Pancreas (tissue), 10 donors: ENCODE measurements around the gene PDHA1. TPM values are rescaled to one million over a fixed set of nuclear protein-coding genes. Genes with fewer than 3 reads are reported as not detected.
A peak's percentile ranks its signal among the peaks of the same experiment; 100 is the strongest.

Experiments used
- ATAC-seq, 4 donors: fragments of 200-7000 bp; cut with Tn5 transposase; one replicate each; pipeline versions ENCODE4 v1.8.0 to v1.9.1; 2020; ENCODE audit warnings: mild to moderate bottlenecking in 4 of 4, moderate library complexity in 4 of 4
- DNase-seq, 6 donors: peaks; one replicate each; pipeline ENCODE4 v3.0.0-alpha.2; 2020
- FAIRE-seq: peaks from 2 replicates; lab custom pipeline; 2012; peaks lifted over from hg19 to GRCh38; lab: Jason Lieb, UNC
- H3K27ac ChIP-seq, 4 donors: fragments of 200-600 bp; sonication (generic); 1 replicate in 3 of 4; 2 replicates in 1 of 4; pipeline versions ENCODE4 v1.5.0 to v1.8.0; 2020
- H3K27me3 ChIP-seq, 4 donors: fragments of 200-600 bp; one replicate each; pipeline ENCODE4 v1.8.0; 2021
- H3K36me3 ChIP-seq, 3 donors: fragments of 200-600 bp; sonication (generic) in 1 of 3; one replicate each; pipeline versions ENCODE4 v1.5.0 to v1.8.0; 2020 to 2021
- H3K4me1 ChIP-seq, 3 donors: fragments of 200-600 bp; one replicate each; pipeline ENCODE4 v1.8.0; 2021
- H3K4me3 ChIP-seq, 4 donors: fragments of 200-600 bp; sonication (generic) in 2 of 4; one replicate each; pipeline versions ENCODE4 v1.5.0 to v1.8.0; 2020 to 2021
- H3K9me3 ChIP-seq, 4 donors: fragments of 200-600 bp; one replicate each; pipeline ENCODE4 v1.8.0; 2021
- WGBS, 2 donors: extraction: QIAGEN DNeasy Blood & Tissue Kit; methylation state at CpG; one replicate each; pipeline ENCODE4 v1.1.7; 2013; 5-methylcytosine and 5-hydroxymethylcytosine counted together
- intact Hi-C, 3 donors: fragments of 100-400 bp; cut with DNase I; formaldehyde crosslinking; loops; one replicate each; pipeline versions ENCODE4 v1.11.1 to v1.14.2; 2022
- polyA plus RNA-seq, 2 donors: library from polyadenylated mRNA; stranded (reverse); fragments of 200-250 nt; gene quantifications; one replicate each; pipeline ENCODE4 v1.2.3, GENCODE V29; 2013
- total RNA-seq, 6 donors: library from RNA; stranded (reverse); fragmentation: NEBNext Ultra II Directional in 4 of 6; extraction: Animal tissue kit (Norgen Biotek cat#: 25700) in 4 of 6; gene quantifications; one replicate each; pipeline versions ENCODE4 v1.2.1 to v1.2.4, GENCODE V29; 2021 to 2023
- TF ChIP-seq, protein P1 (sequence below), 4 donors: fragments of 200-600 bp; sonication (generic) in 3 of 4; IDR thresholded peaks; one replicate each; pipeline versions ENCODE4 v1.5.0 to v1.8.0; 2021; ENCODE audit warnings: antibody characterized with exemption in 4 of 4
- donor health status: healthy with polysubstance abuse.
- donor health status: DM: no; HTN: no; CAD: no; lungs with moderate emphysema.
- donor health status: DM: no; HTN: no; CAD: no.
- donor health status: control.
- donor health status: control.
- donor health status: Bipolar disorder and iron deficiency.
- donor health status: DM: yes; HTN: yes; CAD: no.
- donor health status: DM: no; HTN: no; CAD: no.
- donor health status: DM: no; HTN: no; CAD: no.
- donor health status: DM: yes; HTN: yes; CAD: no.

PDHA1 gene
- total and polyA plus RNA-seq, 8 donors = 76.8 to 161 (median 92.2) TPM

DNA sequence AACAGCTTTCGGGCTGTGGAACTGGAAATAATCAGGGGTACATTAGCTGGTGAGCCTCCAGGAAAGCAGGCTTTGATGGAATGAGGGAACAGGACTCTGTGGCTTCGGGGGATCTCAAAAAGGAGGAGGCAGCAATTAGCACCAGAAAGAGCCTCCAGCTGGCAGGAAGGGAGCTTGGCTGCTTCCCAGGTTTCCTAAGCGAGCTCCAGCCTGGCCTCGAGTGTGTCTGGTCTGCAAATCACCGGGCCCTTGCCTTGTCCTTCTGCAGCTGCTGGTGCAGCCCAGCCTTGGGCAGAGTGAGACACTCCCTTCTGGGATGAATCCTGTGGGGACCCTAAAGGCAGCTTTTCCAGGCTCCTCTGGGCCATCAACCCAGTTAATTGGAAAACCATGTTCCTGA is 10.7 kb upstream of the PDHA1 start:
- FAIRE-seq = no peak
- WGBS, 2 donors = 42 to 48% methylated on average over 5 of the region's 5 CpGs
- no peak for DNase-seq

DNA sequence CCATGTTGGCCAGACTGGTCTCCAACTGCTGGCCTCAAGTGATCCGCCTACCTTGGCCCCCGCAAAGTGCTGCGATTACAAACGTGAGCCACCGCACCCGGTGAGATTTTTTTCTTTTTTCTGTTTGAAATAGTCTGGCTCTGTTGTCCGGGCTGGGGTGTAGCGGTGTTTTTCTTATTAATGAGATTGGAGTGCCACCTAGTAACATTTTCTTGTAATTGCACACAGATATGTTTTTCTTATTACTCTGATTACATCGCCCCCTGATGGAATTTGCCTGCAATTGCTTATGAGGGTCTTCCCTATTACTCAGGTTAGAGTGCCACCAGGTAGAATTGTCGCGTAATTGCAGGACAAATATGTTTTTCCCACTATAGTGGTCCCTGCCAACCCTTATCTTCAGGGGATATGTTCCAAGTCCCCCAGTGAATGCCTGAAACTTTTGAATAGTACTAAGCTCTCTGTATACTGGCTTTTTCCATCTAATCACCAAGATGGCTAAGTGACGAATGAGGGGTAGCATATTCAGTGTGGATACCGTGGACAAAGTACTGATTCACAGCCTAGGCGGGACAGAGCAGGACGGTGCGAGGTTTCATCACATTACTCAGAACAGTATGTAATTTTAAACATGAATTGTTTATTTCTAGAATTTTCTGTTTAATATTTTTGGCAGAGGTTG is 8.6 kb upstream of the PDHA1 start:
- intact Hi-C loops = loop anchor here in 2 of 3 donors (5.0 to 10.0 kb wide), 2 partner anchors 938 to 940 kb away; no protein-coding TSS in a partner anchor
- FAIRE-seq (no peak), DNase-seq (no peak), ATAC-seq (peak in 2 of 4 donors; percentile 46 to 61)
- no peaks in the 10 kb centered on the region for H3K27me3 ChIP-seq
- no peak overlapping the region for H3K4me3 ChIP-seq
- no peak overlapping the region for H3K27ac ChIP-seq
- WGBS, 2 donors = 61 to 64% methylated on average over 16 of the region's 16 CpGs
- H3K9me3 ChIP-seq = no peaks in the 10 kb centered on the region
- TF ChIP-seq, protein P1, sequence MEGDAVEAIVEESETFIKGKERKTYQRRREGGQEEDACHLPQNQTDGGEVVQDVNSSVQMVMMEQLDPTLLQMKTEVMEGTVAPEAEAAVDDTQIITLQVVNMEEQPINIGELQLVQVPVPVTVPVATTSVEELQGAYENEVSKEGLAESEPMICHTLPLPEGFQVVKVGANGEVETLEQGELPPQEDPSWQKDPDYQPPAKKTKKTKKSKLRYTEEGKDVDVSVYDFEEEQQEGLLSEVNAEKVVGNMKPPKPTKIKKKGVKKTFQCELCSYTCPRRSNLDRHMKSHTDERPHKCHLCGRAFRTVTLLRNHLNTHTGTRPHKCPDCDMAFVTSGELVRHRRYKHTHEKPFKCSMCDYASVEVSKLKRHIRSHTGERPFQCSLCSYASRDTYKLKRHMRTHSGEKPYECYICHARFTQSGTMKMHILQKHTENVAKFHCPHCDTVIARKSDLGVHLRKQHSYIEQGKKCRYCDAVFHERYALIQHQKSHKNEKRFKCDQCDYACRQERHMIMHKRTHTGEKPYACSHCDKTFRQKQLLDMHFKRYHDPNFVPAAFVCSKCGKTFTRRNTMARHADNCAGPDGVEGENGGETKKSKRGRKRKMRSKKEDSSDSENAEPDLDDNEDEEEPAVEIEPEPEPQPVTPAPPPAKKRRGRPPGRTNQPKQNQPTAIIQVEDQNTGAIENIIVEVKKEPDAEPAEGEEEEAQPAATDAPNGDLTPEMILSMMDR (IDR thresholded peaks at IDR 0.05) = no peak
- no peaks in the 10 kb centered on the region for H3K36me3 ChIP-seq
- no peaks in the 10 kb centered on the region for H3K4me1 ChIP-seq

More for the DNA sequence above, 10.7 kb upstream of the PDHA1 start:
- Histone ChIP-seq H3K27ac (no peak overlapping the region), H3K9me3 (no peaks in the 10 kb centered on the region), H3K4me1 (no peaks in the 10 kb centered on the region), H3K36me3 (no peaks in the 10 kb centered on the region), H3K4me3 (no peak overlapping the region), H3K27me3 (no peaks in the 10 kb centered on the region)
- peak in 2 of 4 donors; percentile 23 to 31 for ATAC-seq
- intact Hi-C loops = loop anchor here in 1 of 3 donors (10.0 kb wide), 1 partner anchor 938 kb away; no protein-coding TSS in a partner anchor
- TF ChIP-seq, protein P1 (IDR thresholded peaks at IDR 0.05) = no peak

DNA sequence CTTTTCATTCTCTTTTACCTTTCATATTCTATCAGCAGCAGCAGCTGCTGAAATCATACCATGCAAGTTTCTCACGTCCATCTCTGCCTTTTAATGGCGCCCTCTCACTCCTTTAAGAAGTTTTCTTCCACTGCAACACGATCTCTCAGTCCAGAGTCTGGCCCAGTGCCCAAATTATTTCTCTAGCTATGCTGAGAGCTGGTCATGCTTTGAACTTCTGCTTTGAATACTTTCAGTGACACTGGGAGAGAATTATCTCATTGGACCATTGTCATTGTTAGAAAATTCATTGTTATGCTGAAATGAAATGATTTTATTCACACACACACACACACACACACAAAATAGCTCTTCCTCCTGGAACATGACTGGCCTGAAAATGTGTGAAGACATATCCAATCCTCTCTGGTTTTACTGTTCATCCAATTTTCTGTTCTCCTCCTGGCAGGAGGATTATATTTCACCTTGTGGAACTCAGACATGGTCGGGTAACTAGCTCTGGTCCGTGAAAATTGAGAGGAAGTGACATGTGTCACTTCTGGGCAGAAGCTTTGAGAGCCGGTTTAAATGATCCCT is 1.3 kb upstream of the PDHA1 start:
- intact Hi-C loops = no loop called here
- no peaks in the 10 kb centered on the region for H3K9me3 ChIP-seq
- no peaks in the 10 kb centered on the region for H3K36me3 ChIP-seq
- H3K27me3 ChIP-seq = no peaks in the 10 kb centered on the region
- DNase-seq (no peak), ATAC-seq (no peak), FAIRE-seq (no peak)
- H3K27ac ChIP-seq = no peak overlapping the region
- 42 to 43% methylated on average over 6 of the region's 6 CpGs for WGBS, 2 donors
- no peak overlapping the region for H3K4me3 ChIP-seq
- H3K4me1 ChIP-seq = peaks cover 0 to 8% (median 3%) of the 10 kb centered on the region in 3 donors
- TF ChIP-seq, protein P1 (IDR thresholded peaks at IDR 0.05) = no peak

DNA sequence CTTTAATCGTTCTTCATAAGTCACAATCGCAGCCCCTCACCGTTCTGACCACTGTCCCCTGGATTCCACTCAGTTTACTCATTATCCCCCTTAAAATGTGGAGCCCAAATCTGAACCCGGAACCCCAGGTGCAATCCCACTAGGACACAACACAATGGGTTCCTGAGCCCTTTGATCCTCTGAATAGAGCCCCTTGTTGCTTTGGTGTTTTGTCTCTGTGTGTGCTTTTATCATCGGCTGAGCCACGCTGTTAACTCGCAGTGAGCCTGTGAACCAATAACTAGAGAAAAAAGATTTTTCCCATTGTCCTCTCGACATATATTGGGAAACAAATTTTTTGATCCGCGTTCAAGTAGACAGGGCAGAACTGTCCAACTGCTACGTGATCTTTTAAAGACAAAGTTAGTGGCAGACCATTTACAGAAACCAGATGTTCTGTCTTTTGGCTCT is 617 bp upstream of the PDHA1 start:
- H3K4me1 ChIP-seq = peaks cover 0 to 8% (median 3%) of the 10 kb centered on the region in 3 donors
- H3K27ac ChIP-seq = peak overlapping the region; percentile 8 to 87 (median 84)
- TF ChIP-seq, protein P1 (IDR thresholded peaks at IDR 0.05) = no peak
- ATAC-seq (no peak), FAIRE-seq (no peak), DNase-seq (no peak)
- 22 to 42% methylated on average over 11 of the region's 11 CpGs for WGBS, 2 donors
- no peaks in the 10 kb centered on the region for H3K36me3 ChIP-seq
- no peaks in the 10 kb centered on the region for H3K9me3 ChIP-seq
- H3K27me3 ChIP-seq = no peaks in the 10 kb centered on the region
- intact Hi-C loops = no loop called here
- H3K4me3 ChIP-seq = peak overlapping the region in 3 of 4 donors; percentile 11 to 58 (median 57)
